T-helper 1 cell treated with Interleukin-12 subunit alpha and Interleukin-12 subunit beta and Interleukin-4 antibody, amounts not matched to agents 30 μg/mL and 1 μg/mL, for 36 hours (primary cell): ENCODE measurements around the gene CDRT4.

Source experiments
- H3K27ac Mint-ChIP-seq: one replicate; pipeline ENCODE4 v1.8.0; 2021; ENCODE audit warnings: mild to moderate bottlenecking, mixed read lengths
- H3K27me3 Mint-ChIP-seq: one replicate; pipeline ENCODE4 v1.8.0; 2021; ENCODE audit warnings: low read depth, mixed read lengths
- H3K36me3 Mint-ChIP-seq: one replicate; pipeline ENCODE4 v1.8.0; 2021; ENCODE audit warnings: low read depth, mixed read lengths
- H3K4me1 Mint-ChIP-seq: one replicate; pipeline ENCODE4 v1.8.0; 2021; ENCODE audit warnings: low read depth, mixed read lengths
- H3K4me3 Mint-ChIP-seq: one replicate; pipeline ENCODE4 v1.8.0; 2021; ENCODE audit warnings: mild to moderate bottlenecking, moderate library complexity, mixed read lengths
- H3K9me3 Mint-ChIP-seq: one replicate; pipeline ENCODE4 v1.8.0; 2021; ENCODE audit warnings: mixed read lengths

Gene CDRT4

DNA sequence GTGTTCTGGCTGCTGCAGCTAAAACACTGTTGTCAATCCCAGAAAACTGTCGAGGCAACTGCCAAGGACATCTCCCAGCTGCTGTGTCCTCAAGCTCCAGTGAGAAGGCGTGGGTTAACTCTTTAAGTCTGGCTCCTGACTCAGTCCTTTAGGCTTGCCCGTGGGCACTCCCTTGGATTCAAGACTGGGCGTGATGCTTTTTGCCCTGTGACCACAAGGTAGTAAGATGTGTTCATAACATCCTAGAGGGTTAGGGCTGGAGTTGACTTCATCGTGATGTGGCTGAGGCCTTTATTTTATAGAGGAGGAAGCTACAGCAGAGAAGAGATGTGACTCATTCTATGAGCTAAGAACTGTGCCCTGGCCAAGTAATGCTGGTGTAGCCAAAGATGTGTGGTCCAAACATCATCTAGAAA is 75.1 kb downstream of the CDRT4 start:
- Mint-ChIP-seq H3K27ac (no peak overlapping the region), H3K4me1 (no peaks in the 10 kb centered on the region), H3K27me3 (peaks cover 4% of the 10 kb centered on the region), H3K4me3 (no peak overlapping the region), H3K36me3 (no peaks in the 10 kb centered on the region), H3K9me3 (no peaks in the 10 kb centered on the region)

DNA sequence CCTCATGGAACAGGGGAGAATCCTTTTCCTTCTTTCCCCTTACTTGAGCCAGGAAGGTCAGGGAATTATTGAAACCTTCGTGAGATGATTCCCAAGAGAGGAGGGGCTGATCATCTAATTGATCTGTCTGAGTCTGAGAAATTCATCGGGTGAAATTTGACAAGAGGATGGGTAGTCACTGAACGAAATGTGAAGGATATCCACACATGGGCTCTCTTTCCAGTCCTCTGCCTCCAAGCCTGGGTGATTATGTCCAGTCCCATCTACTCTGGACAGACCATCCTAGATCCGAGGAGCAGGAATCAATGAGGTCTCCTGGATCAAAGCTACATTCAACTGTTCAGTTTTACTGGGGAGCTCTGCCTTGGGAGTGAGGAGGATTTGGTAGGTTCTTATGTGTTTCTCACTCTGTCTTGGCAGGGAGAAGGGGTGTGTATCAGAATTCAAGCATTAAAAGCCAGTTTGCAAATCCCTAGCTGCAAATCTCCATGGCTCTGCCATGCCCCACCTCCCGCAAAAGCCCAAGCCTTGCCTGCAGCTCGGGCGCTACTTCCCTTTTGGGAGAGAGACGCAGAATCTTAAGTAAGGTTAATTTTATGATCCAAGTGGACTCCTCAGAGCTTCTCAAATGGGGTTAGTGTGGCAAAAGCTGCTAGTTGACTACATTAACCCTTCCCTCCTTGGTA is 78.9 kb downstream of the CDRT4 start:
- Mint-ChIP-seq H3K4me1 (no peaks in the 10 kb centered on the region), H3K36me3 (no peaks in the 10 kb centered on the region), H3K27ac (no peak overlapping the region), H3K27me3 (peaks cover 17% of the 10 kb centered on the region), H3K9me3 (no peaks in the 10 kb centered on the region), H3K4me3 (no peak overlapping the region)

DNA sequence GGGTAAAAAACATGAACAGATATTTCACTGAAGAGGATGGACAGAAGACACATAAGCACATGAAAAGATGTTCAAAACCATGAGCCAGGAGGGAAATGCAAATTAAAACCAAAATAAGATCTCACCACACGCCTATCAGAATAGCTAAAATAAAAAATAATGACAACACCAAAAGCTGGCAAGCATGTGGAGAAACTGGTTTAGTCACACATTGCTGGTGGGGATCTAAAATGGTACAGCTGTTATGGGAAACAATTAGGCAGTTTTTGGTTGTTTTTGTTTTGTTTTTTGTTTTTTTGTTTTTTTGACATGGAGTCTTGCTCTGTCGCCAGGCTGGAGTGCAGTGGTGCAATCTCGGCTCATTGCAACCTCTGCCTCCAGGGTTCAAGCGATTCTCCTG is 81.3 kb downstream of the CDRT4 start:
- H3K27me3 Mint-ChIP-seq = peaks cover 20% of the 10 kb centered on the region
- H3K4me1 Mint-ChIP-seq = no peaks in the 10 kb centered on the region
- H3K27ac Mint-ChIP-seq = no peak overlapping the region
- no peak overlapping the region for H3K4me3 Mint-ChIP-seq
- H3K36me3 Mint-ChIP-seq = no peaks in the 10 kb centered on the region
- no peaks in the 10 kb centered on the region for H3K9me3 Mint-ChIP-seq
